GM12872 (cell line): ENCODE data around the gene SYCN.

Experiments used
- CTCF ChIP-seq: IDR thresholded peaks from 3 replicates; pipeline ENCODE4 v1.5.1; 2011; ENCODE audit warnings: low read depth, mild to moderate bottlenecking, low read length, moderate library complexity; ENCODE audit not compliant: insufficient read depth

The SYCN gene

GRCh38 chr19:39188960-39189359 lies 15.1 kb downstream of the SYCN start:
- TF ChIP-seq CTCF, result no peak

GRCh38 chr19:39187552-39187943 lies 16.5 kb downstream of the SYCN start:
- no peak for TF ChIP-seq CTCF

- no peak for TF ChIP-seq CTCF
Observed at GRCh38 chr19:39186391-39186790, 17.7 kb downstream of the SYCN start.

- TF ChIP-seq CTCF, result no peak
Observed at GRCh38 chr19:39183104-39183503, 21.0 kb downstream of the SYCN start.

GRCh38 chr19:39182174-39182505 lies 21.9 kb downstream of the SYCN start:
- TF ChIP-seq CTCF, result no peak

GRCh38 chr19:39181500-39182173 lies 22.4 kb downstream of the SYCN start:
- TF ChIP-seq CTCF, result no peak

- TF ChIP-seq CTCF, result no peak
Observed at GRCh38 chr19:39180749-39181148, 23.3 kb downstream of the SYCN start.
